ENCODE measurements around the gene CTSC.
"Not testable (repeated sequence)": the region's sequence is repeated elsewhere in the genome, so short reads cannot be mapped to it uniquely, and the experiment has no call there.

The CTSC gene

DNA sequence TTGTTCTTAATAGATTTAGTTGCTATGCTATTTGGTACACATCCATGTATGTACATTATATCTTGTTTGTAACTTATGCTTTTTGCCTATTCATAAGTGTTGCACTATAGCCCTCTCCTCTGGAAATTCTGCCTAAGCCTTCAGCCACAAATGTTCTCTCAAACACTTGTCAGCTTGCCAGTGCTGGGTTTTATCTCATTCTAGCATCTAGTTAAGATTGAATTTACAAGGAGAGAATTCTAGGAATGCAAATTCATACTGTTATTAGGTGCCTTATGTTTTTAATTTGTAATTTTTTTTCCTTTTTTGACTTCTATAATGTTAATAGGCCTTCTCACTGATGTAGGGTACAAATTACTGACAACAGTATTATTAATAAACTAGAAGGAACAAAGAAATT, 14.6 kb upstream of the CTSC start:
- no peak for DNase-seq (ENCODE audit: low spot score)

DNA sequence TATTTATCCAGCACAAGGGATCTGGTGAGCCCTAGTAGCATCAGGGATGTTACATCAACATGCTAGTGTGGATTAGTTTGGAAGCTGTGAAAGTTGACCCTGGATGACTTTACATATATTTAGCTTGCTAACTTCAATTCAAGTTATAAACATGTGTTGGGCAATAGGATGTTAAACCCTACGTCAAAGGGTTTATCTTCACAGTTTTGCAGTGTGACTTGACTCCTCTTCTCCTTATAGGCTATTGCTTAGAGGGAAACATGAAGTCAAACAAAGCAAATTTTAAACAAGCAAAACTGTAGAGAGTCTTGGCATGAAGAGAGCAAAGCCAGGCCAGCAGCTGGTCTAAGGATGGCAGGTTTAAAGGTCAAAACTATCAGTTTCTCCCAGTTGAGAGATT, 11.3 kb upstream of the CTSC start:
- no peak for DNase-seq (ENCODE audit: low spot score)

- DNase-seq (ENCODE audit: low spot score): no peak
These were observed 8.4 kb upstream of the CTSC start for GRCh38 chr11:88345949-88346348.

DNA sequence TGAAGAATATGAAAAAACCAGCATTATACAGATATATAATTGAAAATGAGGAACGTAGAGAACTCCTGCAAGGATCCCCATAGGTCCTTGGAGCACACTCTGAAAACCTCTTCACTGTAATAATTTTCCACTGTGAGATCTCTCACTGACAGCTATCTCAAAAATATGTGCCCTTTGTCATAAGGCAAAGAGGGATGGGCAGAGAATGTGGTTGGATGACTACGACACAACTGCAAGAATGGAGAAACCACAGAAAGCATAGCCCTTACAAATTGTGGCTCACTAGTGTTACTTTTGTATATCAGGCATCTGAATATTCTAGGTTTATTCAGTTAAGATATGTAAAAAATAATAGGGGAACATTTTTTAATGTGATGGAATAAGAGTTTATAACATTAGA, 7.9 kb upstream of the CTSC start:
- no peak for DNase-seq (ENCODE audit: low spot score)

DNA sequence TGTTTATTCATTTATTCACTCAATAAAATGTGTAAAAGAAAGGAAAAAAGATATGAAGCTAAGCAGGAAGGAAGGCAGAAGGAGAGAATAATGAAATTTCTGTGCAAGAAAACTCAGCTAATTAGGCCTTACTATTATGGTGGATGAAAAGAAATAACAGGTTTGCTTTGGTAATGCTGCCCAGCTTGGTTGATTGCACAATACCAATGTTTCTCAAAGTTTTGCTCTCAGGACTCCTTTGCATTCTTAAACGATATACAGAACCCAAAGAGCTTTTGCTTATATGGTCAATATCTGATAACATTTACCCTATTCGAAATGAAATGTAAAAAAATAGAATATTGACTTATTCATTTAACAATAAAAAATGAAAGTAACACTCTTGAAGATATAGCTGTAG, 7.3 kb upstream of the CTSC start:
- DNase-seq (ENCODE audit: low spot score): no peak

DNA sequence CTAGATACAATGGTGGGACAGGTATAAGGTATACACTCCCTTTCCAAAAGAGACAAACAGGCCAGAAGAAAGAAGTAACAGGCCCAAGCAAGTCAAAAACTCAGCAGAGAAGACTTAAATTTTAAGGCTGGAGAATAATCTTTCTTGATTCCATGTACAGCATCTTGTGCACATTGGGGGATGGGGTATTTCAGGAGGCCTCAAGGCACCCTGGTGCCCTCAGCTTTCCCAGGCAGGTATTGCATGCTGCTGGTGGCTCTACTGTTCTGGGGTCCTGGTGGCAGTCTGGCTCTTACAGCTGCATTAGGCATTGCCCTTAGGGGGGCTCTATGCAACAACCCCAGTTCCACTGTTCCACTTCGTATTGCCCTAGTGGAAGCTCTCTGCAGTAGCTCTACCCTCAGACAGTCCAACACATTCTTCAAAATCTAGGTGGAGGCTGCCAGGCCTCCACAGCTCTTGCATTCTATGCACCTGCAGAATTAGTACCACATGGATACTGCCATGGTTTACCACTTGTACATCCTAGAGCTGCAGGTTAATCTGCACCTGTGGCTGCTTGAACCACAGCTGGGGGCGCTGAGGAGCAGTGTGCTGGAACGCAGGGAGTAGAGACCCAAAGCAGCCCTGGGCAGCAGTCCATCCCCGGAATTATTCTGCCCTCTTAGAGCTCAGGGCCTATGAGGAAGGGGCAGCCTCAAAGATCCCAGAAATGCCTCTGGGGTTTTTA, 4.2 kb upstream of the CTSC start:
- no peak for DNase-seq (ENCODE audit: low spot score)

- no peak for DNase-seq (ENCODE audit: low spot score)
These were observed 2.9 kb upstream of the CTSC start for GRCh38 chr11:88340366-88340935.

GRCh38 chr11:88337987-88338668, 592 bp upstream of the CTSC start:
- peak; percentile 62 for DNase-seq (ENCODE audit: low spot score)

GRCh38 chr11:88335284-88335683, 2.3 kb downstream of the CTSC start:
- DNase-seq (ENCODE audit: low spot score): no peak

- DNase-seq (ENCODE audit: low spot score): no peak
These were observed 3.7 kb downstream of the CTSC start for GRCh38 chr11:88333862-88334261.

- no peak for DNase-seq (ENCODE audit: low spot score)
These were observed 4.7 kb downstream of the CTSC start for GRCh38 chr11:88332851-88333250.

DNA sequence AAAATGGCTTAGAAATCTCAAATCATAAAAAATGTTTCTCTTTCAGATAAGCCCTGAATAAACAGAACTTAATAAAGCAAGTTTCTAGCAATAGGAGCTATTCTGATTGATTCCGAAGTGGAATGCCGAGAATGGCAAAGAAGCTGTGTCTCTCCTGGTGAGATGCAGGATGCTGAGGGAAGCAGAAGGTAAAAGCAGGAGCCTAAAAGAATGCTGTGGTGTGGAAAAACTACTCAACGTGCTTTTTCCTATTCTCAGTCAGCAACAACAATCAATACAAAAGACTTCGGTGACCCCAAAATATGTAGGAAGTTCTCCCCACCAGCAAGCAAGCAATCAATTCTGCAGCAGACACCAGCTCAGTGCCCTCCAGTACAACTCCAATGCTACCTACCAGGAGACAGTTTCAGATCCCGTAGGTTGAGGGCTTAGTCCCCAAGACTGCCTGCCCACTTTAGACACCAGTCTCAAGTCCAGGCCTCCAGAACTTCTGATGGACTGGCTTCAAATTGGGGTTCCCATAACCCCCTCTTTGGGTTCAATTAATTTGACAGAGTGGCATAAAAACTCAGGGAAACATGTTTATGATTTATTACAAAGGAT, 6.6 kb downstream of the CTSC start:
- DNase-seq (ENCODE audit: low spot score): no peak

GRCh38 chr11:88329563-88330250, 7.8 kb downstream of the CTSC start:
- no peak for DNase-seq (ENCODE audit: low spot score)

DNA sequence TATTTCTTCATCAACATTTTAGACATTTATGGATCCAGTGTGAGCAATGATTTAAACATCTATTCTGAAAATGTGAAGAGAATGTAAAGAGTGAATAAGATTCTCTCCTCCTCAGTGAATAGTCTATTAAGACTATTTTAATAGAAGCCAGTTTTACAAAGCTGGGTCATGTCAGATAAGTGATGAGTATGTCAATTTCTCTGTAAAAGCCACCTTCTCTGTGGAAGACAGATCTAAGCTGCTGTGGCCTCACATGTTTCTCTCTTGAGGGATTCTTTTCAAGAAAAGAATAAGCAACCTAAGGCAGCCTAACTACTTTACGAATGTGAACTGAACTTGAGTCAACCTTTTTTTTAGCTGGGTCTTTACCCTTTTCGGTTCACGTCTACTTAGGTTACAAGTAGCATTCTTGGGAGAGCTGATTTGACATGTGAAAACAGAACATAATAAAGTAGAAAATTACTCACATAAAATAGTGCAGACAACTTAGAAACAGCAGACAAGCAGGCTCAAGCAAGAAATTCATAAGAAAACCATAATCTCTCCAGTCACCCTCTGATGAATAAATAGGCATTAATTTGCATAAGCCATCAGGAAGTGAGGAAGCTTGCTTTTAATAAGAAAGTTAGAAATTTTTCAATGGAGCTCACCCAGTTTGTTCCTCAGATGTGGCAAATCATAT, 9.9 kb downstream of the CTSC start:
- DNase-seq (ENCODE audit: low spot score): no peak

DNA sequence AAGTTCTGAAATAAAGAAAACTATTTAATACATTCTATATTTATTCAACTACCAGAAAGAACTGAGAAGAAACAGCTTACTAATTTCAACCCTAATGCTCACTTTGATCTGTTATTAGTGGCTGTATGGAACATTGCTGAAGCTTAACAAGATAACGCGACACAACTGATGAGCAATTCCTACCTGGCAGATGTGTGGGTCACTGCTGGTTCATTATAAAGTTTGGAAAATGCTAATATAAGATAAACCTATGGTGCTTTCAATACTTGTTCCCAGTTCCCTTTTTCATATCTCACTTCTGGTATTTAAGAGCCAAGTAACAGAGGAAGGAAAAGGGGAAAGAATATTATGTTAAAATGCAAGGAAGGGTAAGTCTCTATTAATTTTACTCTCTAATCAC, 10.5 kb downstream of the CTSC start:
- no peak for DNase-seq (ENCODE audit: low spot score)

DNA sequence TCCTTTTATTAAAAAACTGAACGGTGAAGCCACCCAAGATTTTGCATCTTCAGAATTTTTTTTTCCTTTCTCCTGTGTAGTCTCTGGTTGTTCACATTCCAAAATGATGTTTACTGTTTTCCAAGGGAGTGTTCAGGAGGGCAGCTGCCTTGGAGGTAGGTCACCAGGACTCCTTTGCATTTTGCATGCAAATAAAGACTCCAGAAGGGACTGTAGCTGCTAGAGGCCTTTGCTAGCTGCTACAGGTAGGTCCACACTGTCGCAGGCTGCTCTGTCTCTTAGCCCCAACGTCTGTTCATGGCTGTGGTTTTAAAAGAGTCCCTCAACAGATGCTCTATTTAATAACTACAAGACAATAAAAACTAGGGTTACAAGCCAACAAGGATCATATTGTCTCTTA, 11.4 kb downstream of the CTSC start:
- no peak for DNase-seq (ENCODE audit: low spot score)

- no peak for DNase-seq (ENCODE audit: low spot score)
These were observed 12.8 kb downstream of the CTSC start for GRCh38 chr11:88324562-88325345.

GRCh38 chr11:88322881-88323280, 14.7 kb downstream of the CTSC start:
- DNase-seq (ENCODE audit: low spot score): not testable (repeated sequence)

- not testable (repeated sequence) for DNase-seq (ENCODE audit: low spot score)
These were observed 16.1 kb downstream of the CTSC start for GRCh38 chr11:88321412-88321811.

GRCh38 chr11:88320149-88320559, 17.4 kb downstream of the CTSC start:
- DNase-seq (ENCODE audit: low spot score): no peak

- DNase-seq (ENCODE audit: low spot score): no peak
These were observed 19.5 kb downstream of the CTSC start for GRCh38 chr11:88318017-88318416.

Measured in LoVo (cell line).